WTC11 (cell line): ENCODE results near the gene RANBP17. TPM values are rescaled to one million over a fixed set of nuclear protein-coding genes. Genes with fewer than 3 reads are reported as not detected.

ENCODE experiments used
- ATAC-seq: fragments of 200-7000 bp; cut with Tn5 transposase; 2 replicates; pipeline ENCODE4 v1.10.0; 2021; ENCODE audit warnings: mild to moderate bottlenecking, moderate library complexity
- CTCF ChIA-PET: fragments of 300-600 bp; sonication (Branson Sonifier 250); formaldehyde crosslinking; loops from one replicate; lab custom pipeline; 2021; ENCODE audit warnings: antibody characterized with exemption; lab: Charles Lee
- POLR2A ChIA-PET: fragments of 350-600 bp; sonication (Branson Sonifier 250); formaldehyde crosslinking; loops from one replicate; lab custom pipeline; 2021; ENCODE audit warnings: antibody characterized with exemption; lab: Charles Lee
- DNase-seq: peaks from one replicate; pipeline ENCODE4 v3.0.0; 2021; ENCODE audit warnings: low spot score
- H3K27ac Mint-ChIP-seq: 2 replicates; pipeline ENCODE4 v1.8.0; 2021; ENCODE audit warnings: mixed read lengths
- H3K27me3 Mint-ChIP-seq: 2 replicates; pipeline ENCODE4 v1.8.0; 2021; ENCODE audit warnings: low read depth, mild to moderate bottlenecking, moderate library complexity, mixed read lengths
- H3K36me3 Mint-ChIP-seq: 2 replicates; pipeline ENCODE4 v1.8.0; 2021; ENCODE audit warnings: mixed read lengths
- H3K4me1 Mint-ChIP-seq: 2 replicates; pipeline ENCODE4 v1.8.0; 2022; ENCODE audit warnings: mixed read lengths
- H3K4me3 Mint-ChIP-seq: 2 replicates; pipeline ENCODE4 v1.8.0; 2021; ENCODE audit warnings: mild to moderate bottlenecking, moderate library complexity, mixed read lengths
- H3K9me3 Mint-ChIP-seq: 2 replicates; pipeline ENCODE4 v1.8.0; 2021; ENCODE audit warnings: mixed read lengths
- ATF6 ChIP-seq: sonication (generic); formaldehyde crosslinking; IDR thresholded peaks from 2 replicates; pipeline ENCODE4 v1.8.1; 2023; ENCODE audit warnings: mild to moderate bottlenecking, missing genetic modification reagents
- CBFB ChIP-seq: sonication (generic); formaldehyde crosslinking; IDR thresholded peaks from 2 replicates; pipeline ENCODE4 v1.8.1; 2022; ENCODE audit warnings: mild to moderate bottlenecking, low read depth, missing genetic modification reagents
- CTCF ChIP-seq: fragments of 200-600 bp; IDR thresholded peaks from 2 replicates; pipeline ENCODE4 v1.8.0; 2022; ENCODE audit warnings: antibody characterized with exemption
- EMX1 ChIP-seq: fragments of 250-450 bp; sonication (Bioruptor Pico); IDR thresholded peaks from 2 replicates; pipeline ENCODE4 v1.8.0; 2021; ENCODE audit warnings: mild to moderate bottlenecking
- ETV6 ChIP-seq: sonication (generic); formaldehyde crosslinking; IDR thresholded peaks from 2 replicates; pipeline ENCODE4 v1.8.1; 2022; ENCODE audit warnings: mild to moderate bottlenecking, missing genetic modification reagents
- FOXK1 ChIP-seq: sonication (generic); formaldehyde crosslinking; IDR thresholded peaks from 2 replicates; pipeline ENCODE4 v1.8.0; 2022; ENCODE audit warnings: mild to moderate bottlenecking, moderate library complexity, missing genetic modification reagents
- IRF2 ChIP-seq: sonication (generic); formaldehyde crosslinking; IDR thresholded peaks from 2 replicates; pipeline ENCODE4 v1.8.0; 2022; ENCODE audit warnings: low read depth, missing genetic modification reagents, borderline replicate concordance
- JUN ChIP-seq: sonication (generic); formaldehyde crosslinking; IDR thresholded peaks from 2 replicates; pipeline ENCODE4 v1.8.0; 2023; ENCODE audit warnings: mild to moderate bottlenecking, missing genetic modification reagents
- NFATC4 ChIP-seq: fragments of 250-450 bp; sonication (Bioruptor Pico); IDR thresholded peaks from 2 replicates; pipeline ENCODE4 v1.9.0; 2021; ENCODE audit warnings: mild to moderate bottlenecking
- NR2C2 ChIP-seq: sonication (generic); formaldehyde crosslinking; IDR thresholded peaks from 2 replicates; pipeline ENCODE4 v1.8.0; 2022; ENCODE audit warnings: mild to moderate bottlenecking, missing genetic modification reagents
- TCF7 ChIP-seq: sonication (generic); formaldehyde crosslinking; IDR thresholded peaks from 2 replicates; pipeline ENCODE4 v1.8.0; 2022; ENCODE audit warnings: mild to moderate bottlenecking, low read depth, missing genetic modification reagents, moderate library complexity
- ZNF263 ChIP-seq: sonication (generic); formaldehyde crosslinking; IDR thresholded peaks from 2 replicates; pipeline ENCODE4 v1.8.1; 2022; ENCODE audit warnings: low read depth, mild to moderate bottlenecking, moderate library complexity, missing genetic modification reagents
- ZNF512 ChIP-seq: sonication (generic); formaldehyde crosslinking; IDR thresholded peaks from 2 replicates; pipeline ENCODE4 v1.8.1; 2022; ENCODE audit warnings: missing genetic modification reagents, borderline replicate concordance
- total RNA-seq: library from RNA; stranded (reverse); gene quantifications from 3 replicates; pipeline ENCODE4 v1.2.3, GENCODE V29; 2021
- TF ChIP-seq, protein P1 (sequence below): fragments of 250-450 bp; sonication (Bioruptor Pico); IDR thresholded peaks from 2 replicates; pipeline ENCODE4 v1.9.0; 2021; ENCODE audit warnings: mild to moderate bottlenecking
- TF ChIP-seq, protein P2 (sequence below): fragments of 250-450 bp; sonication (Bioruptor Pico); IDR thresholded peaks from 2 replicates; pipeline ENCODE4 v1.9.0; 2021; ENCODE audit warnings: mild to moderate bottlenecking, borderline replicate concordance
- TF ChIP-seq, protein P3 (sequence below): fragments of 250-450 bp; sonication (Bioruptor Pico); IDR thresholded peaks from 2 replicates; pipeline ENCODE4 v1.9.0; 2021; ENCODE audit warnings: mild to moderate bottlenecking

The RANBP17 gene
- total RNA-seq, 1 experiment from 2014 or later: 23.1 TPM

DNA sequence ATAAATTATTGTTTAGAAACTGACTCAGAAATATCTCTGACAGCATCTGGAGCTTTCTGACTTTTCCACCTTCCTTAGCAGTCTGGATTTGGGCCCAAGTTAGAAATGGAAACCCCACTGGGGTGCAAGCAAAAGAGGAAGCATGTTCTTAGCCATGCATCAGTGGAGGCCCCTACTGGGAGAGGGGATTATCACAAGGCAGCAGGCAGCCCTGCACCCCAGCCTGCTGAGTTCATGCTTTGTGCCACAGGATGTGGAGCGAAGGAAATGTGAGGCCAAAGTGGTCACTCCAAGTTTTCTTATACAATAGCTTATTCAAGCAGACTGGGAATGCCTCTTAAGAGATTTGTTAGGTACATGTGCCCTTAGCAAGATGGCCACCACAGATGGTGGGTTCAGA, 300.8 kb downstream of the RANBP17 start (continued):
- TF ChIP-seq CTCF (peak; percentile 38), TCF7 (CRISPR knock-in tag) (no peak), ATF6 (CRISPR knock-in tag) (no peak), ZNF263 (CRISPR knock-in tag) (no peak), ETV6 (CRISPR knock-in tag) (no peak), IRF2 (CRISPR knock-in tag) (no peak)
- TF ChIP-seq, protein P1, sequence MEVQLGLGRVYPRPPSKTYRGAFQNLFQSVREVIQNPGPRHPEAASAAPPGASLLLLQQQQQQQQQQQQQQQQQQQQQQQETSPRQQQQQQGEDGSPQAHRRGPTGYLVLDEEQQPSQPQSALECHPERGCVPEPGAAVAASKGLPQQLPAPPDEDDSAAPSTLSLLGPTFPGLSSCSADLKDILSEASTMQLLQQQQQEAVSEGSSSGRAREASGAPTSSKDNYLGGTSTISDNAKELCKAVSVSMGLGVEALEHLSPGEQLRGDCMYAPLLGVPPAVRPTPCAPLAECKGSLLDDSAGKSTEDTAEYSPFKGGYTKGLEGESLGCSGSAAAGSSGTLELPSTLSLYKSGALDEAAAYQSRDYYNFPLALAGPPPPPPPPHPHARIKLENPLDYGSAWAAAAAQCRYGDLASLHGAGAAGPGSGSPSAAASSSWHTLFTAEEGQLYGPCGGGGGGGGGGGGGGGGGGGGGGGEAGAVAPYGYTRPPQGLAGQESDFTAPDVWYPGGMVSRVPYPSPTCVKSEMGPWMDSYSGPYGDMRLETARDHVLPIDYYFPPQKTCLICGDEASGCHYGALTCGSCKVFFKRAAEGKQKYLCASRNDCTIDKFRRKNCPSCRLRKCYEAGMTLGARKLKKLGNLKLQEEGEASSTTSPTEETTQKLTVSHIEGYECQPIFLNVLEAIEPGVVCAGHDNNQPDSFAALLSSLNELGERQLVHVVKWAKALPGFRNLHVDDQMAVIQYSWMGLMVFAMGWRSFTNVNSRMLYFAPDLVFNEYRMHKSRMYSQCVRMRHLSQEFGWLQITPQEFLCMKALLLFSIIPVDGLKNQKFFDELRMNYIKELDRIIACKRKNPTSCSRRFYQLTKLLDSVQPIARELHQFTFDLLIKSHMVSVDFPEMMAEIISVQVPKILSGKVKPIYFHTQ (CRISPR knock-in tag): no peak

DNA sequence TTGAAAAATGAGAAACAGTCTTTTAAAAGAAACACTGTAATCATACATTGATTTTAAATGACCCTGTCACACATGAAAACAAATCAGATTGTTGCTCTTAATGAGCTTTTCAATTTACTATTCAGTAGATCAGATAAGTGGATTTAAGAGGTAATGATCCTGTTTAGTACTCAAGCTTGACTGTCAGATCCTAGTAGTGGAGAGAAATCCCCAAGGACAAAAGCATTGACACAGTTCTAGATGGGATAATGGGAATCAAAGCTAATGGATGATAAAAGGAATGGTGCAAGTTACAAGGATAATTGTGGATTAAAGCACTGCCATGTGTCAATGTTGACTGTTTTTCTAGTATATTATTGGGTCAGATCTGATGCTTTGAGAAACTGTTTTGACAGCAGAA, 304.9 kb downstream of the RANBP17 start:
- H3K27me3 Mint-ChIP-seq: no peaks in the 10 kb centered on the region
- no peaks in the 10 kb centered on the region for H3K36me3 Mint-ChIP-seq
- DNase-seq (no peak), ATAC-seq (no peak)
- POLR2A ChIA-PET: no interaction called here
- H3K4me1 Mint-ChIP-seq: peaks cover 20% of the 10 kb centered on the region
- no peaks in the 10 kb centered on the region for H3K9me3 Mint-ChIP-seq
- H3K27ac Mint-ChIP-seq: no peak overlapping the region
- H3K4me3 Mint-ChIP-seq: no peak overlapping the region
- CTCF ChIA-PET: no interaction called here
- TF ChIP-seq NFATC4 (CRISPR knock-in tag) (no peak), FOXK1 (CRISPR knock-in tag) (no peak), JUN (CRISPR knock-in tag) (no peak), NR2C2 (CRISPR knock-in tag) (no peak), ZNF512 (CRISPR knock-in tag) (no peak), EMX1 (CRISPR knock-in tag) (no peak), CBFB (CRISPR knock-in tag) (no peak)
- TF ChIP-seq, protein P2, sequence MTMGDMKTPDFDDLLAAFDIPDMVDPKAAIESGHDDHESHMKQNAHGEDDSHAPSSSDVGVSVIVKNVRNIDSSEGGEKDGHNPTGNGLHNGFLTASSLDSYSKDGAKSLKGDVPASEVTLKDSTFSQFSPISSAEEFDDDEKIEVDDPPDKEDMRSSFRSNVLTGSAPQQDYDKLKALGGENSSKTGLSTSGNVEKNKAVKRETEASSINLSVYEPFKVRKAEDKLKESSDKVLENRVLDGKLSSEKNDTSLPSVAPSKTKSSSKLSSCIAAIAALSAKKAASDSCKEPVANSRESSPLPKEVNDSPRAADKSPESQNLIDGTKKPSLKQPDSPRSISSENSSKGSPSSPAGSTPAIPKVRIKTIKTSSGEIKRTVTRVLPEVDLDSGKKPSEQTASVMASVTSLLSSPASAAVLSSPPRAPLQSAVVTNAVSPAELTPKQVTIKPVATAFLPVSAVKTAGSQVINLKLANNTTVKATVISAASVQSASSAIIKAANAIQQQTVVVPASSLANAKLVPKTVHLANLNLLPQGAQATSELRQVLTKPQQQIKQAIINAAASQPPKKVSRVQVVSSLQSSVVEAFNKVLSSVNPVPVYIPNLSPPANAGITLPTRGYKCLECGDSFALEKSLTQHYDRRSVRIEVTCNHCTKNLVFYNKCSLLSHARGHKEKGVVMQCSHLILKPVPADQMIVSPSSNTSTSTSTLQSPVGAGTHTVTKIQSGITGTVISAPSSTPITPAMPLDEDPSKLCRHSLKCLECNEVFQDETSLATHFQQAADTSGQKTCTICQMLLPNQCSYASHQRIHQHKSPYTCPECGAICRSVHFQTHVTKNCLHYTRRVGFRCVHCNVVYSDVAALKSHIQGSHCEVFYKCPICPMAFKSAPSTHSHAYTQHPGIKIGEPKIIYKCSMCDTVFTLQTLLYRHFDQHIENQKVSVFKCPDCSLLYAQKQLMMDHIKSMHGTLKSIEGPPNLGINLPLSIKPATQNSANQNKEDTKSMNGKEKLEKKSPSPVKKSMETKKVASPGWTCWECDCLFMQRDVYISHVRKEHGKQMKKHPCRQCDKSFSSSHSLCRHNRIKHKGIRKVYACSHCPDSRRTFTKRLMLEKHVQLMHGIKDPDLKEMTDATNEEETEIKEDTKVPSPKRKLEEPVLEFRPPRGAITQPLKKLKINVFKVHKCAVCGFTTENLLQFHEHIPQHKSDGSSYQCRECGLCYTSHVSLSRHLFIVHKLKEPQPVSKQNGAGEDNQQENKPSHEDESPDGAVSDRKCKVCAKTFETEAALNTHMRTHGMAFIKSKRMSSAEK (CRISPR knock-in tag): no peak
- TF ChIP-seq, protein P3, sequence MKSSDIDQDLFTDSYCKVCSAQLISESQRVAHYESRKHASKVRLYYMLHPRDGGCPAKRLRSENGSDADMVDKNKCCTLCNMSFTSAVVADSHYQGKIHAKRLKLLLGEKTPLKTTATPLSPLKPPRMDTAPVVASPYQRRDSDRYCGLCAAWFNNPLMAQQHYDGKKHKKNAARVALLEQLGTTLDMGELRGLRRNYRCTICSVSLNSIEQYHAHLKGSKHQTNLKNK: no peak
- TF ChIP-seq, all 79 proteins: peak for 0
